ENCODE measurements around the gene APOBEC3H. TPM values are rescaled to one million over a fixed set of nuclear protein-coding genes. Genes with fewer than 3 reads are reported as not detected.

The APOBEC3H gene
- total and polyA plus RNA-seq, 2 donors, result 0.24 TPM; not detected in 1

Small RNA genes within 50 kb of the gene (small RNA-seq; reads per million reads assigned to genes)
- gene AL022318.2, result not detected
- gene COX5BP7, result not detected

Other genes starting within 250 kb of the APOBEC3H start
- 43.1 TPM for gene CBX6, start 225.0 kb upstream of the APOBEC3H start, total RNA-seq
- gene CBX6, start 225.0 kb upstream of the APOBEC3H start, polyA plus RNA-seq, result 82.0 TPM
- gene APOBEC3A, start 139.6 kb upstream of the APOBEC3H start, total RNA-seq, result 0.42 TPM
- gene APOBEC3A, start 139.6 kb upstream of the APOBEC3H start, polyA plus RNA-seq, result 0.62 TPM
- gene APOBEC3B, start 114.9 kb upstream of the APOBEC3H start, total RNA-seq, result 1.8 TPM
- 1.0 TPM for gene APOBEC3B, start 114.9 kb upstream of the APOBEC3H start, polyA plus RNA-seq
- 8.1 TPM for gene APOBEC3C, start 83.0 kb upstream of the APOBEC3H start, total RNA-seq
- gene APOBEC3C, start 83.0 kb upstream of the APOBEC3H start, polyA plus RNA-seq, result 28.9 TPM
- gene APOBEC3D, start 76.1 kb upstream of the APOBEC3H start, total RNA-seq, result 1.3 TPM
- 2.7 TPM for gene APOBEC3D, start 76.1 kb upstream of the APOBEC3H start, polyA plus RNA-seq
- gene APOBEC3F, start 56.4 kb upstream of the APOBEC3H start, total RNA-seq, result 4.7 TPM
- 4.4 TPM for gene APOBEC3F, start 56.4 kb upstream of the APOBEC3H start, polyA plus RNA-seq
- gene APOBEC3G, start 20.0 kb upstream of the APOBEC3H start, total RNA-seq, result 10.1 TPM
- 12.7 TPM for gene APOBEC3G, start 20.0 kb upstream of the APOBEC3H start, polyA plus RNA-seq
- 11.6 TPM for gene CBX7, start 55.4 kb downstream of the APOBEC3H start, total RNA-seq
- 154 TPM for gene CBX7, start 55.4 kb downstream of the APOBEC3H start, polyA plus RNA-seq
- gene PDGFB, start 147.7 kb downstream of the APOBEC3H start, total RNA-seq, result 5.8 TPM
- 12.3 TPM for gene PDGFB, start 147.7 kb downstream of the APOBEC3H start, polyA plus RNA-seq
- gene RPL3, start 222.4 kb downstream of the APOBEC3H start, total RNA-seq, result 1,908 TPM
- gene RPL3, start 222.4 kb downstream of the APOBEC3H start, polyA plus RNA-seq, result 4,002 TPM

All from urinary bladder (tissue), 2 donors.